Inflammatory macrophage (primary cell): ENCODE data around the gene BRIP1.
"Not testable (repeated sequence)": the region's sequence is repeated elsewhere in the genome, so short reads cannot be mapped to it uniquely, and the experiment has no call there.

ENCODE experiments used
- DNase-seq, 2 donors: peaks; one replicate each; pipeline ENCODE4 v3.0.0-alpha.2; 2020 to 2022
- total RNA-seq, 18 experiments: gene quantifications; one replicate each; lab custom pipeline; 2026; ENCODE audit warnings: mixed read lengths in 6 of 18, inconsistent platforms in 2 of 18; lab: John Stamatoyannopoulos, UW

The BRIP1 gene
- total RNA-seq, result 9.6 to 72.3 (median 22.8) reads per million in 18 experiments

DNA sequence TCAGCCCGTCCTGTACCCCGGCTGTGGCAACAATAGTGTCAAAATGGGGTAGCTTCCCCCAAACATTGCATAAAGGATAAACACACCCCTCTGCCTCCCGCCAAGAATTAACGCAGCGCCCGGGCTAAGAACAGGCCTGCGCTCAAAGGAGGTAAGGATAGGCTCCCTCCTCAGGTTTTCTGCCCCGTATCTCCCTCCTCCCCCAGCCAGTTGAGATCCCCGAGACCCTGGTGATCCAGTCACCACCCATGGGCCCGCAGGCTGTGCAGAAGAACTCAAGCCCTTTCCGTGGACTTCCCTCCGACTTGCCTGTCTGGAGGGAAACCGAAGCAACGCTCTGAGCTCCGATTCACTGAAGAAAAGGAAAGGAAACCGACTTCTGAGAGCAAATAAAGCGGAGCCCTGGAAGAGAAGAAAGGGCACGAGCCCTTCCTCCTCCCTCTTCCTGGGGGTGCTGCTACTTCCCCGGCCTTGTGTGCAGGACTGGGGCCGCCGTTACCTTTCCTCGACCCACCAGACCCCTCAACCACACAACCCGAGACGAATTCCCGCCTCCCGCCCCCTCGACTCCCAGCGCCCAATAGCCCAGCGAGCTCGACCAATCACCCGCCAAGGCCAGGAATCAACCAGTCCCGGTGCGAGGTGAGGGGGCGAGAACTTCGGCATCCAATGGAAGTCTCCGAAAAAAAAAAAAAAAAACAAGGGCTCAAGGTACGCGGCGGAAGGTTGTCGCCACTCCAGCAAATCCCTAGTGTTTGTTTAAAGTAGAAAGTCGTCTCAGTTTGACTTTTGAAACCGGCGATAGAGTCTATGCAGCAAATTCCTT lies at the start of gene BRIP1:
TSS of gene BRIP1 (minus strand) at position 554 of the 826 bp plus-strand sequence. CDS start 1,989 bp downstream, outside the sequence.
- DNase-seq, result peak; percentile 89 to 94

DNA sequence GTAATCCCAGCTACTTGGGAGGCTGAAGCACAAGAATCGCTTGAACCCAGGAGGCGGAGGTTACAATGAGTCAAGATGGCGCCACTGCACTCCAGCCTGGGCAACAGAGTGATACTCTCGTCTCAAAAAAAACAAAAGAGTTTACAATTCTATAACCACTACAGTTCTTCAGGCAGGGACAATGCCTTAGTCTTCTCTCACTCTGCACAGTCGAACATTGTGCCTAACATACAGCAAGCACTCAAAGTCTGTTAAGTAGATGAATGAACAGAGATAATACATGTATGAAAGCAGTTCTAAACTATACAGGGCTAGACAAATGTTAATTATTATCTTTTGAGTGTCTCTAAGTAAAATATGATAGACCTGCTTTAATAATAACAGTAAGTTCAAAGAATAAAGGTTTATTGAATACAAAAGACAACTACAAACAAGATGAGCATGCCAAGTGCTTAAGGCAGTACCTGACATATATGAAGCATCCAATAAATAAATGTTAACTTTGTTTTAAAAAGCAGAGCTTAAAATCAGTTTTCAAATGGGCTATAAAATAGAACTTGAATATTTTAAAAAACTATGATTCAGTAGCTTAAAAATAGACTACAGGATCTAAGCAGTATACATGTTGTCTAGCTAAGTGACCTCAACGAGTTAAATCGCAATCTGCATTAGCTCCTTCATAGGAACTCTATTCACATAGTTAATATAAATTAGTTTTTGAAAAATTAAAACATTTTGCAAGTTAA lies 45.1 kb upstream of the BRIP1 start:
- DNase-seq, result no peak

DNA sequence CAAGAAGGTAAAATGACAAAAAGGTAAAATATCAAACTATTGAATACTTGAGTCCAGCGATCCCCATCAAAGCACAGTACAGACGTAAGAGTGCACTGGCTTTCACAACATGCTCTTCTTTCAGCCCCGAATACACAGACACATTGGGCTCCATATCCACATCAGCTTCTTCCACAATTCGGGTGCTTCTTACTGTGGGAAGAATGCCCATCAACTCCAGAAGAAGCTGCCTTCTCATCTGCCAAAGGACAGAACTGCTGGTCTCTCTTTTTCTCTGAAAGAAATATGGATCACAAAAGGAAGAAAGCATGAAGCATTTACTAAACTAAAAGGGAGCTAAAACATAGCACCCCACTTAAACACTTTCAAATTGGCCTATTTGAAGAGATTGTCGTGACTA lies 44.0 kb upstream of the BRIP1 start:
- no peak for DNase-seq

DNA sequence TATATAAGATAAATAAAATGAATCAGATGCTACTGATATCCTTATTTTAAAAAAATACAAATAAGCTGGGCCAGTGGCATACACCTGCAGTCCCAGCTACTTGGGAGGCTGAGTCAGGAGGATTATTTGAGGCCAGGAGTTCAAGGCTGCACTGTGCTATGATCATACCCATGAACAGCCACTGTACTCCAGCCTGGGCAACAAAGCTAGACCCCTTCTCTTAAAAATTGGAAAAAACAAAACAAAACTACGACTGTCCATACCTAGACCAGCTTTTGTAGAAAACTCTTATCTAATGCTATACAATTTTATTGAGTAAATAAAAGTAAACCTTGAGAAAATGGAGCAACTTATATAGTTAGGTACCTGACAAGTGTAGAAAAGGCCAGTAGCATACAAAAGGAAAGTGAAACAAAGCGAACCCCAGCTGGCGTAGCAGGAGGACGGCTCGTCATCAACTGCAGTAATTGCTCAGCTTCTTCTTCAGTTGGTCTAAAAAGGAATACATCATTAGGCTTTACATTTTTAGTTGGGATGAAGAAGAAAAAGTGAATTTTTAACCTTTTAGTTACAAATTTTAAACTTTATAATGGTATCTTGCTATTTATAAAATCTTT lies 40.9 kb upstream of the BRIP1 start:
- no peak for DNase-seq

DNA sequence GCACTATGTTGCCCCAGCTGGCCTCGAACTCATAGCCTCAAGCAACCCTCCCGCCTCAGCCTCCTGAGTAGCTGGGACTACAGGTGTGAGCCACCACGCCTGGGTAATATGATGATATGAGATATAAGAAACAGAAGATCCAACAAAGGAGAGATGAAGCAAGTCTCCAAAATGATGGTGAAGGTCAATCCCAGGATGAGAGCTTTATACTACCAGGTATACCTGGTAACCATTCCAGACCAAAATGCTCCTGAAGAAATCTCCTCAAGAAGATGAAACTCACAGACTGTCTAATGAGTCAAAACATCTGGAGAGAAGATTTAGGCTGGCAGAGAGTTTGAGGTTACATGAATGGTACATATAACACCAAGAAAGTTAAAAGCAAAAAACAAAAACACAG lies 39.9 kb upstream of the BRIP1 start:
- DNase-seq, result no peak

DNA sequence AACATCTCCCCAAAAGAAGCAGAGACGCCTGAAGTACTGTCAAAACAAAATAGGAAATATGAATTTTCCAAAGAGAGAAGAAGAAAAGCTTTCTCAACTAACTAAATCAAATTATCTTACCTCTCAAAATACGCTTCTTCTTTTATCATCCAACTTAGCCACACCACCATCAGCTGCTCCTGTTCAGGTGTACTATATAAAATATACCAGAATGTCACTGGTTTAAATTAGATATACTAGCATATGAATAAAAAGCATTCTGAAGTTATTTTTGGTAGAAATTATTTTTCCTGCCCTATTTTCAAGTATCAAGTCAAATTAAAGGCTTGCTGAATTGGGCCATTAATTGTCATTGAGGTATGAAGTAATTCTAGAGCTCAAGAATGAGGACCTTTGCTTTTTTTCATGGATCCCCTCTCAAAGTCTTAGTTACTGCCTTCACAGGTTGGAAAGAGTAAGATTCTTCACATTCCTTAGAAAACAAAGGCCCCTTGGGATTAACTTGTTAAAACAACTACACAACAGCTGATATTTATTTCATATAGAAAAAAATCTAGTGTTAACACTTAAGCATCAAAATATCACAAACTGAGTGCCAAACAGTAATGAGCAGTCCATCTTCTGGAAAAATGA lies 34.3 kb upstream of the BRIP1 start:
- no peak for DNase-seq

DNA sequence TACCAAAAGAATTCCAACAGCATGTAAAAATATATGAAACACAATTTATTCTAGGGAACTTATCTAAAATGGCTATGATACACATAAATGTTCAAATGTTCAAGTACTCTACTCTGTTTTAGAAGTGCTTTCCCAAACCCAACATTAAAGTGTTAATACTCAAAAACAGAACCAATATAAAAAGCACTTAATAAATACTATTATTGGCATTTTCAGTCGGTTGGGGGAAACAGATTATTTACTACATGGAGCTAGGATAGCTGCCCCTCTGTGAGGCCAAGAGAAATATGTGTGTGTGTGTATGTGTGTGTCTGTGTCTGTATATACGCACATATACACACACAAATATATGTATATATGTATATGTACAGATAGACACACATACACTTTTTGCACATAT lies 32.1 kb upstream of the BRIP1 start:
- DNase-seq, result no peak

DNA sequence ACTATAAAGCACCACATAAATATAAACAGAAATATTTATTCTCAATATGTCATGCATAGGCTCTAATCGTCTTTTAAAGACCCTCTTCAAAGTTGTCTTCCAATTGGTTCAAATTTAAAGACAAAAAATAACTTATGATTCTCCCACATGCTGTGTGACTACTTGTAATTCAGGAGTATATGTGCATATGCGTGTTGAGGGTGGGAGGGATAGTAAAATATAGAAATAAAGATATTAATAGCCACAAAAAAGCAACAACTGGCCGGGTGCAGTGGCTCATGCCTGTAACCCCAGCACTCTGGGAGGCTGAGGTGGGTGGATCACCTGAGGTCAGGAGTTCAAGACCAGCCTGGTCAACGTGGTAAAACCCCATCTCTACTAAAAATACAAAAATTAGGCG lies 31.0 kb upstream of the BRIP1 start:
- DNase-seq, result not testable (repeated sequence)

DNA sequence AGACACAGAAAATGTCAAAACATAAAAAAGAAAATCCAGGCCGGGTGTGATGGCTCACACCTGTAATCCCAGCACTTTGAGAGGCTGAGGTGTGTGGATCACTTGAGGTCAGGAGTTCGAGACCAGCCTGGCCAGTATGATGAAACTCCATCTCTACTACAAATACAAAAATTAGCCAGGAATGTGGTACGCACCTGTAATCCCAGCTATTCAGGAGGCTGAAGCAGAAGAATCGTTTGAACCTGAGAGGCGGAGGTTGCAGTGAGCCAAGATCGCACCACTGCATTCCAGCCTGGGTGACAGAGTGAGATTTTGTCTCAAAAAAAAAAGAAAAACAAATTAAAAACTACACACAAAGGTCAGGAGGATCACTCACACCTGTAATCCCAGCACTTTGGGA lies 24.4 kb upstream of the BRIP1 start:
- not testable (repeated sequence) for DNase-seq

DNA sequence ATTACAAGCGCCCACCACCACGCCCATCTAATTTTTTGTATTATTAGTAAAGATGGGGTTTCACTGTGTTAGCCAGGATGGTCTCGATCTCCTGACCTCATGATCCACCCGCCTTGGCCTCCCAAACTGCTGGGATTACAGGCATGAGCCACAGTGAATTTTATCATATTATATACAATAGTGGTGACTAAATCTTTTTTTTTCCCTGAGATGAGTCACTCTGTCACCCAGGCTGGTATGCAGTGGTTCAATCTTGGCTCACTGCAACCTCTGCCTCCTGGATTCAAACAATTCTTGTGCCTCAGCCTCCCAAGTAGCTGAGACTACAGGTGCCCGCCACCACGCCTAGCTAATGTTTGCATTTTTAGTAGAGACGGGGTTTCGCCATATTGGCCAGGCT lies 22.5 kb upstream of the BRIP1 start:
- not testable (repeated sequence) for DNase-seq

DNA sequence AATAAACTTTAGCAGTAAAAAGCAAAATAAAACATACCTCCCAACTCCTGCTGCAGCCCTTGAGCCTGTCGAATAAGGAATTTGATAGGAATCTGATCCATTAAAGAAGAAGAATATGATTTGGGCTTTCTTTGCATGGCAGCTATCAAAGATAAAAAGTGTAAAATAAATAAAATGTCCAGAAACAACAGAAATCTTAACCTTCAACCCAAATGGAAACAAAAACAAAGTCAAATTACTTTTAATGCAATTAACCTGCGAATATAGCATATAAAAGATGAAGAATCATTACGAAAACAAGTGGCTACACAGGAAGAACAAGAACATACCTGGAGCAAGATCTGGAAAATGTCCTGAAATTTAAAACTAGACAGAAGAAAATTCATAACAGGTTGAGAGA lies 21.5 kb upstream of the BRIP1 start:
- DNase-seq, result no peak

DNA sequence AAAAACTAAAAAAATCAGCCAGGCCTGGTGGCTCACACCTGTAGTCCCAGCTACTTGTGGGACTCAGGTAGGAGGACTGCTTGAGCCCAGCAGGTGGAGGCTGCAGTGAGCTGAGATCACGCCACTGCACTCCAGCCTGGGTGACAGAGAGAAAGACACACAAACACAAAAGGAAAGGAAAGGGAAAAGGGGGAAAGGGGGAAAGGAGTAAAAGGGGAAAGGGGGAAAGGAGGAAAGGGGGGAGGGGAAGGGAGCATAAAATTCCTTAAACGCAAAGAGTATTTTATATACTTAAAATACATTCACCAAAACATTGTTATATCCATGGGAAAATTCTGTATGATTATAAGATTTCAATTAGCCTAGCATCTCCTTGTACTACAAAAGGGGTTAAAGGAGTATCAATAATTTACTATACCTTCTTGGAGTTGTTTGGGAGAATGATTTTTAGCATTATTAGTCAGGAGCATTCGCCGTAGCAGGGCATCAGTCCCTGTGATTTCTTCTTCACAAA lies 17.3 kb upstream of the BRIP1 start:
- no peak for DNase-seq

DNA sequence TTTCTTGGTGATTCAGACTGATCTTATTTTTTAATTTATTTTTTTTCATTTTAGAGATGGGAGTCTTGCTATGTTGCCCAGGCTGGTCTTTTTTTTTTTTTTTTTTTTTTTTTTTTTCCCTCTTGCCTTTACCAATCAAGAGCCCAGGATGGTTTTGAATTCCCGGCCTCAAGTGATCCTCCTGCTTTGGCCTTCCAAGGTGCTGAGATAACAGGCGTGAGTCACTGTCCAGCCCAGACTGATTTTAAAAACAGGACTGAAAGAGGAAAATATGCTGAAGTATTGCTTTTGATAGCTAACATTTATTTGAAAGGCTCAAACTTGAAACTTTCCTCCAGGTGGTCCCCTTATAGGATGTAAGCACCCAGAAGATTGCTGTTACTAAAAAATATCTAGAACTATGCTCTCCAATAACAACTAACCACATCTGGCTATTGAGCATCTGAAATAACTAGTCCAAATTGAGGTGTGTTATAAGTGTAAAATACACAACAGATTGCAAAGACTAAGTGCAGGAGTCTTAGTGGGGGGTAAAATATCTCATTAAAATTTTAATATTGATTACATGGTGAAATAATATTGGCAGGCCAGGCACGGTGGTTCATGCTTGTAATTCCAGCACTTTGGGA lies 15.8 kb upstream of the BRIP1 start:
- no peak for DNase-seq

DNA sequence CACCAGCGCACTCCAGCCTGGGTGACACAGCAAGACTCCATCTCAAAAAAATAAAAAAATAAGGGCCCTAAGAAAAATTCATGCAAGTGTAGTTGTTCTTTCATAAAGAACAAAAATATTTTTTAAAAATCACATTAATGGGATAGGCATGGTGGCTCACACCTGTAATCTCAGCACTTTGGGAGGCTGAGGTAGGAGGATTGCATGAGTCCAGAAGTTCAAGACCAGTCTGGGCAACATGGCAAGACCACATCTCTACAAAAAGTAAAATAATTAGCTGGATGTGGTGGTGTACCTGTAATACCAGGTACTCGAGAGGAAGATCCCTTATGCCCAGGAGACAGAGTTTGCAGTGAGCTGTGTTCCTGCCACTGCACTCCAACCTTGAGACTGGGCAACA lies 15.2 kb upstream of the BRIP1 start:
- DNase-seq, result no peak

DNA sequence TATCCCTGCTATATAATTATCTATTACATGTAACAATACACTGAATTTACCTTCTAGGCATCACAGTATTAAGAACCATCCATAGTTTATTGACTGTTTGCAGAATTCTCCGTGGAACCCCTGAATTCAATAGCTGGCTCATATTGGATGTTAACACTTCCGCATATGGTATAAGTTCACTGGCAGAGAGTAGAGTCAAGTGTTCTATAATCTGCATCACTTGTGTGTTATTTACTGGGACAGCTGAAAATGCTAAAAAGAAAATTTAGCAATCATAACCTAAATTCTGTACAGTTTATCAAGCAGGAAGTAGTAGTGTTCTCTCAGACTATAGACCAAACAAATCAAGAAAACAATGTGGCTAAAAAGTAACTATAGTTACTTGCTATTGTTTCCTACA lies 14.5 kb upstream of the BRIP1 start:
- no peak for DNase-seq

DNA sequence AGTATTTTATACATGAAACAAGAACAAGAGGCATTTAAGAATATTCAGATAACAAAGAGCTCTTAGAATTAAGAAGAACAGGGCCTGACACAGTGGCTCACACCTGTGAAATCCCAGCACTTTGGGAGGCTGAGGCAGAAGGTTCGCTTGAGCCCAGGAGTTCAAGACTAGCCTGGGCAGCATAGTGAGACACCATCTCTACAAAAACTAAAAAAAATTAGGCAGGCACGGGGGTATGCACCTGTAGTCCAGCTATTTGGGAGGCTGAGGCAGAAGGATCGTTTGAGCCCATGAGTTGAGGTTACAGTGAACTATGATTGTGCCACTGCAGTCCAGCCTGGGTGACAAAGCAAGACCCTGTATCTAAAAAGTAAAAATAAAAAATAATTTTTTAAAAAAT lies 12.5 kb upstream of the BRIP1 start:
- DNase-seq, result no peak

DNA sequence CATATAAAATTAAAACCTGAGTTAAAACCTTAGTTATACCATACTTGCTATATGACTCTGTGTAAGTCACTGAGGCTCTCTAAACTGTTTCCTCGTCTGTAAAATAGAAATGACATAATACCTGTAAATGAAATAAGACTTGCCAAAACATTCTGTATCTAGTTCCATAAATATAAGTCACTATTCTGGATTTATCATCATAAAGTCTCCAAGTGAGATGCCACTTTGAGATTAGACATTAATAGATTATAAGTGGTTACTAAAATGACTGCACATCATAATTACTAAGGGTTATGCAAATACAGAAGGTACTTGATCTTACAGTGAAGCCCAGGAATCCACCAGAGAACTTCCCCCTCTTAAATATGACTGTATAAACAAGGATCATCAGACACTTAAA lies 12.0 kb upstream of the BRIP1 start:
- DNase-seq, result no peak

DNA sequence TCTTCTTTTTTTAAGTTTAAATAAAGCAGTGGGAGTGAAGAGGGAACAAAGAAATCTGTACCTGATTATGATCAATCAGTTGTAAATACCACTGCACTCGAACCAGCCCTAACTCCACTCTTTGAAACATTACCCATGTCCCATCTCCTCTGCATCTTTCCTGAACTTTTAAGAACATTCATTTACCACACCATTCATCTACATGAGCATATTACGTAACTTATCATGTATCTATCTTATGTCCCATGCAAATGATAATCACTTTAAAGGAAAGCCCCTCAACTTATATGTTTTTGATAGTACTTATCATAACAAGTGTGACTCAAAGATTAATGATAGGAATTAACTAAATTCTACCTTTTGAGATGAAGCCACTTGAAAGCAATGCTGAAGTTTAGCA lies 10.7 kb upstream of the BRIP1 start:
- DNase-seq, result no peak

DNA sequence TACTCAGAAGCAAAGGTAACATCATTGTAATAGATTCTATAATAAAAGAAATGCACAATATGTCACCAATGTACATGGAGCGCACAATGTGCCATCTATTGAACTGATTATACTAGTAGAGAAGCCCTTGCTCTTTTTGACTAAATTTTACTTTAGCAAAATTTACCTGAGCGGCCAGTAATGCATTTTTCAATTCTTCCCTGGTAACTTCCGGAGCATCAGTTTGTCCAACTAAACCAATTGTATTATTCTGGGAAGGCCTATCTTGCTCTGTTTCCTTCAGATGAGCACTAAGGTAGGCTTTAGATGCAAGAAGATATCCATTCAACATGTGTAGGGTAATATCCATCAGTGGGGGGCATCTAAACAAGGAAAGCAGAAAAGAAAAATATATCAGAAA lies 8.8 kb upstream of the BRIP1 start:
- no peak for DNase-seq

DNA sequence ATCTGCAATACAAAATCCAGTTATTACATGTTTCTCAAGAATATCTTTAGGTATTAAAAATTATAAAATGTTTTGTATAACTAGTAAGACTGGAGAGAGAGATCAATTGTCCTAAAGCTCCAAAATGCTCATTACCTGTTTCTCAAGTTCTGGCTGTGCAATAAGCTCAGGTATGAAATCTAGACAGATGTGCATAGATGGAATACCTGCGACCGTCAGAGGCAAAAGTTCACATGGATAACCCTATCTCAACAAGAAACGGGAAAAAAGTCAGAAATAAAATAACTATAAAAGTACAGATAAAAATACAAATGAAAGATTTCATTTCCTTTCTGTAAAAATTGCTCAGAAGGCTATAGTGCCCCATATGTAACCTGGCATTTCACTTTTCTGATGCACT lies 5.8 kb upstream of the BRIP1 start:
- no peak for DNase-seq

DNA sequence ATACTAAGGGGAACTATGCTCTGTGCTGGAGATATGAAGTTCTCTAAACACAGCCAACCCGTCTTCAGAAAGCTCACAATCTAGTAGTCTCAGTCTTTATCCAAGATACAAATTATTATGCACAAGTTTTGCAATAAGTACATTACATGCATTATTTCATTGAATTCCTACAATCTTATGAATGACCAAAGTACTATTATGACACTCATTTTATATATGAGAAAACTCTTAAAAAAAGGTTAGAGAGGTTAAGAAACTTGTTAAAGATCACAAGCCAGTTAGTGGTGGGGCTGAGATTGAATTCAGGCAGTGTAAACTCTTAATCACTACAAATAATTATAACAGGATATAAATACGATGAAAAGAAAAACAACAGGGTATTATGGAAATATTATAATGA lies 4.7 kb upstream of the BRIP1 start:
- DNase-seq, result no peak

DNA sequence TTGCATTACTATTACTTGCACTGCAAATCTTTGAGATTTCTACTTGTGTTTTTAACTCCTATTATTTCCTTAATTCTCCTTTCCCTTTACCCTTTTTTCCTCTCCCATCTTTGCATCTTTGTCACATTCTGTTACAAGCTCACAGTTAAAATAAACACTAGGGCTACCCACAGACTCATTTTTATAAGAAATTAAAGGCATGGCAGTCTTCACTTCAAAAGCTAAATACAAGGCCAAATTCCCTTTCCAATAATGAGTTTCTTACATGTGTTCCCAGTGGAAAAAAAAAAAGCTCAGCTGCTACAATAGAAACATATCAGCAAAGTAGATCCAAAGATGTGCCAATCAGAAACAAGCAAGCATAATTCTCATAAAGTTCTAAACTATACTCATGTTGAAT lies 3.7 kb upstream of the BRIP1 start:
- DNase-seq, result no peak

DNA sequence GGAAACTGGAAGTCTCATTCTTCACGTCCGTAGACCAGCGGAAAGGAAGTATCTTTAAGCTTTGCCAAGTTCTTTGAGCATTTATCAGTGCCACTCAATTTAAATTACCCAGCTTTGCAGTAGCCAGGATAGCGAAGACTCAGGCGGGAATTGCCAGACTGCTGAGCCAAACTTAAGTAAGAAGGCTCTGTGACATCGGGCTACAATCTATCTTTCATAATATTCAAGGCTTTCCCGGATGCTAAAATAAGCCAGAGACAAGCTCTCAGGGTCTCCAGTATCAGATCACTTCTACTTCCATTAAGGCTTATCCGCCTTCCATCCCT lies 436 bp upstream of the BRIP1 start:
- DNase-seq, result no peak
